ENCODE data around the gene G0S2. TPM values are rescaled to one million over a fixed set of nuclear protein-coding genes. Genes with fewer than 3 reads are reported as not detected.

G0S2 gene
- total and polyA plus RNA-seq, 2 of the 8 experiments (the other 6 are each of a cell fraction or from before 2014, with no cell fraction given): 1.0 to 1.7 TPM

DNA sequence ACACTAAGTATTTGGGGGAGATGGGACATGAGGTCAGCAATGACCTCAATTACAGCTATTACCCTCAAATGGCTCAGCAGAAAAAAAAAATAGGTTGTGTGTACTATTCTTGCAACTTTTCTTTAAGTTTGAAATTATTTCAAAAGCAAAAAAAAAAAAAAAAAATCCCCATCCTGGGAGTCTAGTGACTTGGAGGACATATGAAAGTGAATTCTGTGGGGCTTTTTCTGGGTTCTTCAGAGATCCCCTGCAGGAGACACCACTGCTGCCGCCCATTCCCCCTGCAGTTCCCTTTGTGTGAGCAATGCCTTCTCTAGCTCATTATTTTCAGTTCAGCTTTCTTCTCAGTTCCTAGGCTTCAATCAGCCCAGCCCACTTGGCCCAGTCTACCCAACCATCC, 46.1 kb downstream of the G0S2 start:
- FAIRE-seq (no peak), DNase-seq (ENCODE audit: low read depth in 1 of 2, low spot score in 2 of 2) (no peak)
- CTCF ChIA-PET (ENCODE audit: partially characterized antibody): interaction anchor here (1.5 to 1.6 kb wide), 2 partner anchors 28 to 94 kb away, joined by 3 read pairs; no protein-coding TSS in a partner anchor
- no peaks in the 10 kb centered on the region; a peak in 1 of 7 replicates for H3K27me3 ChIP-seq (replicated peaks in 1 of 4; ENCODE audit: control insufficient read depth in 3 of 4, extremely low read depth in 1 of 4, insufficient read depth in 3 of 4, low read length in 3 of 4)
- no peaks in the 10 kb centered on the region for H3K23me2 ChIP-seq (ENCODE audit: low read depth, low read length)
- H3K23ac ChIP-seq (ENCODE audit: insufficient read length): no peak overlapping the region
- no peaks in the 10 kb centered on the region for H4K20me1 ChIP-seq (replicated peaks in 1 of 2; ENCODE audit: control insufficient read depth in 1 of 2, insufficient read depth in 2 of 2, low read length in 2 of 2)
- H3K27ac ChIP-seq (ENCODE audit: low read depth, low read length): no peak overlapping the region
- H3K36me3 ChIP-seq (ENCODE audit: control insufficient read depth in 2 of 4, insufficient read depth in 4 of 4, low read length in 3 of 4): no peaks in the 10 kb centered on the region
- no peak overlapping the region for H4K8ac ChIP-seq (ENCODE audit: extremely low read depth, insufficient read depth, low read length)
- H2BK20ac ChIP-seq (ENCODE audit: low read length): no peak overlapping the region
- TF ChIP-seq CREB1 (IDR thresholded peaks at IDR 0.05): no peak
- no peak for TF ChIP-seq YY1 (IDR thresholded peaks at IDR 0.05; ENCODE audit: low read depth, low read length)
- TF ChIP-seq TEAD4 (IDR thresholded peaks at IDR 0.05; ENCODE audit: low read depth, low read length): no peak
- TF ChIP-seq HDAC6 (IDR thresholded peaks at IDR 0.05; ENCODE audit: low read depth, low read length): no peak
- TF ChIP-seq JUND (IDR thresholded peaks at IDR 0.05; ENCODE audit: low read length): no peak
- no peak for TF ChIP-seq POLR2AphosphoS5 (IDR thresholded peaks at IDR 0.05; ENCODE audit: low read depth, low read length)
- H2AK5ac ChIP-seq (ENCODE audit: low read depth, low read length): no peak overlapping the region
- H2BK15ac ChIP-seq (ENCODE audit: low read length): no peak overlapping the region
- H2AFZ ChIP-seq (ENCODE audit: low read length): no peak overlapping the region
- 100% methylated on average over 1 of the region's 1 CpG; no CpG with 5 or more reads in 1 of the 2 experiments for WGBS, 2 experiments (ENCODE audit: extremely low coverage in 1 of 2, insufficient coverage in 1 of 2, insufficient read length in 1 of 2, insufficient replicate concordance in 2 of 2, low coverage in 1 of 2, low lambda C conversion rate in 2 of 2, missing lambda C conversion rate in 1 of 2)
- H3K4me2 ChIP-seq (ENCODE audit: insufficient read depth in 1 of 2, low read depth in 2 of 2, low read length in 2 of 2): no peak overlapping the region
- H2BK5ac ChIP-seq (ENCODE audit: low read depth, low read length): no peak overlapping the region
- POLR2A ChIA-PET (ENCODE audit: partially characterized antibody): interaction anchor here (0.6 kb wide), 1 partner anchor 52 kb away, joined by 3 read pairs; no protein-coding TSS in a partner anchor
- no peak overlapping the region for H3K9ac ChIP-seq (replicated peaks in 1 of 4; ENCODE audit: extremely low read depth in 1 of 4, low read depth in 3 of 4, low read length in 3 of 4)
- H3K56ac ChIP-seq (replicated peaks; ENCODE audit: insufficient read length, low read depth, low read length): no peak overlapping the region
- H3K14ac ChIP-seq (ENCODE audit: insufficient read length): no peak overlapping the region
- H3K4me1 ChIP-seq (replicated peaks in 1 of 4; ENCODE audit: control insufficient read depth in 3 of 4, insufficient read depth in 4 of 4, low read length in 3 of 4): no peaks in the 10 kb centered on the region
- no peak overlapping the region for H2BK12ac ChIP-seq (ENCODE audit: low read depth, low read length)
- no peaks in the 10 kb centered on the region for H3K9me3 ChIP-seq (ENCODE audit: insufficient read depth in 2 of 2, low read depth in 1 of 2, low read length in 1 of 2)
- no peak overlapping the region for H3K4me3 ChIP-seq (ENCODE audit: extremely low read depth in 1 of 4, insufficient read depth in 2 of 4, low read depth in 3 of 4, low read length in 4 of 4)
- H3K79me1 ChIP-seq (ENCODE audit: low read depth, low read length): no peaks in the 10 kb centered on the region
- no peak overlapping the region for H3K18ac ChIP-seq (ENCODE audit: extremely low read depth, low read length)
- no peak overlapping the region for H3K4ac ChIP-seq (replicated peaks; ENCODE audit: insufficient read length, low read depth, low read length)
- no peak overlapping the region for H2BK120ac ChIP-seq (replicated peaks; ENCODE audit: low read depth, low read length)
- H4K5ac ChIP-seq (ENCODE audit: insufficient read length, low read depth, low read length): no peak overlapping the region
- H3K79me2 ChIP-seq (ENCODE audit: control insufficient read depth in 1 of 2, insufficient read depth in 2 of 2, low read length in 2 of 2): no peaks in the 10 kb centered on the region
- H4K91ac ChIP-seq (replicated peaks; ENCODE audit: insufficient read length, low read length): no peak overlapping the region

Data from H1 (cell line).